CD1c-positive myeloid dendritic cell (primary cell): ENCODE measurements around the gene MYLK4.

ENCODE experiments used
- DNase-seq: peaks from one replicate; pipeline ENCODE4 v3.0.0-alpha.2; 2016; ENCODE audit errors: extremely low spot score

Gene MYLK4

GRCh38 chr6:2708456-2708855, 42.3 kb downstream of the MYLK4 start:
- no peak for DNase-seq

- DNase-seq, result no peak
Observed at GRCh38 chr6:2706558-2706957, 44.2 kb downstream of the MYLK4 start.

- no peak for DNase-seq
Observed at GRCh38 chr6:2705256-2705655, 45.5 kb downstream of the MYLK4 start.

- no peak for DNase-seq
Observed at GRCh38 chr6:2697291-2697690, 53.4 kb downstream of the MYLK4 start.

GRCh38 chr6:2695454-2696095, 55.1 kb downstream of the MYLK4 start:
- peak; percentile 58 for DNase-seq

GRCh38 chr6:2693231-2693630, 57.5 kb downstream of the MYLK4 start:
- no peak for DNase-seq

- DNase-seq, result peak; percentile 18
Observed at GRCh38 chr6:2688401-2689064, 62.2 kb downstream of the MYLK4 start.

GRCh38 chr6:2687456-2687855, 63.3 kb downstream of the MYLK4 start:
- DNase-seq, result no peak

GRCh38 chr6:2686515-2686914, 64.2 kb downstream of the MYLK4 start:
- no peak for DNase-seq

- no peak for DNase-seq
Observed at GRCh38 chr6:2684766-2685754, 65.7 kb downstream of the MYLK4 start.

- DNase-seq, result no peak
Observed at GRCh38 chr6:2684103-2684749, 66.5 kb downstream of the MYLK4 start.

- no peak for DNase-seq
Observed at GRCh38 chr6:2680264-2680922, 70.3 kb downstream of the MYLK4 start.

GRCh38 chr6:2677080-2677593, 73.6 kb downstream of the MYLK4 start:
- no peak for DNase-seq

- no peak for DNase-seq
Observed at GRCh38 chr6:2676048-2676447, 74.7 kb downstream of the MYLK4 start.

- DNase-seq, result no peak
Observed at GRCh38 chr6:2674857-2675256, 75.9 kb downstream of the MYLK4 start.

- DNase-seq, result no peak
Observed at GRCh38 chr6:2669067-2669700, 81.5 kb downstream of the MYLK4 start.

- no peak for DNase-seq
Observed at GRCh38 chr6:2667617-2668016, 83.1 kb downstream of the MYLK4 start.

- DNase-seq, result no peak
Observed at GRCh38 chr6:2666906-2667575, 83.7 kb downstream of the MYLK4 start.

- DNase-seq, result no peak
Observed at GRCh38 chr6:2665146-2666070, 85.3 kb downstream of the MYLK4 start.
